Measurements from ENCODE around the gene MPHOSPH6. TPM values are rescaled to one million over a fixed set of nuclear protein-coding genes. Genes with fewer than 3 reads are reported as not detected.

The MPHOSPH6 gene
- total and polyA plus RNA-seq, 2 of the 13 experiments (the other 11 are each of a cell fraction or from before 2014, with no cell fraction given): 28.4 to 76.4 TPM

GRCh38 chr16:82157534-82157812 lies 12.6 kb downstream of the MPHOSPH6 start:
- H3K9me3 ChIP-seq (ENCODE audit: low read length): no peaks in the 10 kb centered on the region
- ChIA-PET POLR2A (no interaction called here), CTCF (ENCODE audit: low intra/inter-chr PET ratio, low total read pairs) (no interaction called here)
- ATAC-seq (no peak; the same call in 2 of the 3 replicates), DNase-seq (ENCODE audit: low spot score) (no peak), FAIRE-seq (no peak)
- peaks cover 18 to 56% of the 10 kb centered on the region in 2 experiments for H3K36me3 ChIP-seq (replicated peaks in 1 of 2; ENCODE audit: control insufficient read depth in 1 of 2, insufficient read depth in 2 of 2, low read length in 2 of 2)
- H3K4me3 ChIP-seq (replicated peaks in 1 of 3; ENCODE audit: insufficient read depth in 1 of 3, low read depth in 2 of 3, low read length in 3 of 3): no peak overlapping the region
- no peak for TF ChIP-seq ZFP1 (CRISPR knock-in tag; IDR thresholded peaks at IDR 0.05)
- no peak for TF ChIP-seq NFE2L1 (CRISPR knock-in tag; IDR thresholded peaks at IDR 0.05; ENCODE audit: borderline replicate concordance)
- TF ChIP-seq SIX4 (CRISPR knock-in tag; IDR thresholded peaks at IDR 0.05): no peak
- TF ChIP-seq MLXIP (CRISPR knock-in tag; IDR thresholded peaks at IDR 0.05; ENCODE audit: borderline replicate concordance): no peak
- TF ChIP-seq ZGPAT (CRISPR knock-in tag; IDR thresholded peaks at IDR 0.05): no peak
- no peak for TF ChIP-seq ZNF788 (CRISPR knock-in tag; IDR thresholded peaks at IDR 0.05; ENCODE audit: borderline replicate concordance)
- TF ChIP-seq ZSCAN12 (CRISPR knock-in tag; IDR thresholded peaks at IDR 0.05): no peak
- no peak for TF ChIP-seq ZNF180 (CRISPR knock-in tag; IDR thresholded peaks at IDR 0.05; ENCODE audit: borderline replicate concordance, low read depth)
- no peak for TF ChIP-seq TCF7L2 (IDR thresholded peaks at IDR 0.05; ENCODE audit: low read depth, low read length)
- no peak for TF ChIP-seq ATF4 (CRISPR knock-in tag; IDR thresholded peaks at IDR 0.05)
- no peak for TF ChIP-seq ZNF780A (CRISPR knock-in tag; IDR thresholded peaks at IDR 0.05)
- no peak for TF ChIP-seq HMGA1 (CRISPR knock-in tag; conservative IDR thresholded peaks at IDR 0.05)
- TF ChIP-seq PRMT3 (CRISPR knock-in tag; IDR thresholded peaks at IDR 0.05; ENCODE audit: borderline replicate concordance, low read depth): no peak
- TF ChIP-seq HNF4G (IDR thresholded peaks at IDR 0.05; ENCODE audit: borderline replicate concordance, low read depth, low read length): no peak
- TF ChIP-seq HNF4G (CRISPR knock-in tag; IDR thresholded peaks at IDR 0.05; ENCODE audit: borderline replicate concordance, low read depth): no peak
- TF ChIP-seq ATF7 (IDR thresholded peaks at IDR 0.05): no peak
- TF ChIP-seq ATF7 (CRISPR knock-in tag; IDR thresholded peaks at IDR 0.05): no peak
- TF ChIP-seq RBFOX2 (IDR thresholded peaks at IDR 0.05; ENCODE audit: low read depth, low read length): no peak
- no peak for TF ChIP-seq ZNF530 (CRISPR knock-in tag; IDR thresholded peaks at IDR 0.05; ENCODE audit: low read depth)
- no peak for TF ChIP-seq POLR2A (IDR thresholded peaks at IDR 0.05; ENCODE audit: insufficient read depth in 1 of 2, low read depth in 2 of 2, low read length in 2 of 2)
- H3K4me2 ChIP-seq (ENCODE audit: low read depth, low read length): no peak overlapping the region
- H3K27me3 ChIP-seq (ENCODE audit: control insufficient read depth in 1 of 2, insufficient read depth in 2 of 2, low read length in 2 of 2): no peaks in the 10 kb centered on the region
- H2AFZ ChIP-seq (ENCODE audit: low read length): no peak overlapping the region
- H3K79me2 ChIP-seq (ENCODE audit: insufficient read depth, low read length): peaks cover 15% of the 10 kb centered on the region
- no peaks in the 10 kb centered on the region for H4K20me1 ChIP-seq (ENCODE audit: insufficient read depth, low read length)
- H3K4me1 ChIP-seq (ENCODE audit: insufficient read depth, low read length): peaks cover 9% of the 10 kb centered on the region; the same call in 1 of the 2 replicates
- intact Hi-C loops (cut with micrococcal nuclease; ENCODE audit: unreplicated experiment) (no loop called here), in situ Hi-C loops (cut with HindIII; ENCODE audit: extremely low pct_ligation_motif_present, low pct_unique_long_range_greater_than_20kb) (no loop called here)
- WGBS (ENCODE audit: low lambda C conversion rate): 88% methylated on average over 2 of the region's 2 CpGs
- H3K9ac ChIP-seq (ENCODE audit: insufficient read depth, low read depth, low read length): no peak overlapping the region
- H3K27ac ChIP-seq (ENCODE audit: extremely low read length, insufficient read depth, low read length): no peak overlapping the region
- BruUV-seq (replicated peaks): no TSS peak

All from HepG2 (cell line).